T-cell (primary cell): Measurements from ENCODE around the gene SCN8A. TPM values are rescaled to one million over a fixed set of nuclear protein-coding genes. Genes with fewer than 3 reads are reported as not detected.
"Not testable (repeated sequence)": the region's sequence is repeated elsewhere in the genome, so short reads cannot be mapped to it uniquely, and the experiment has no call there.

Source experiments
- ATAC-seq, 4 experiments: fragments of 200-7000 bp in 3 of 4; fragments of 150-1000 bp in 1 of 4; cut with Tn5 transposase; replicated peaks in 1 of 4; 1 replicate in 3 of 4; 2 replicates in 1 of 4; pipeline ENCODE4 v1.10.0; 2021; ENCODE audit warnings: moderate library complexity in 3 of 4, mild to moderate bottlenecking in 2 of 4, moderate number of reproducible peaks in 1 of 4
- CTCF ChIA-PET, 2 donors: fragments of 300-600 bp; sonication (Branson Sonifier 250); formaldehyde crosslinking; loops; one replicate each; lab custom pipeline; 2022; ENCODE audit warnings: antibody characterized with exemption in 2 of 2; lab: Charles Lee
- POLR2A ChIA-PET, 2 donors: fragments of 300-600 bp; sonication (Branson Sonifier 250); formaldehyde crosslinking; loops; one replicate each; lab custom pipeline; 2022; ENCODE audit warnings: antibody characterized with exemption in 2 of 2; lab: Charles Lee
- DNase-seq, 35 experiments: peaks; one replicate each; pipeline versions ENCODE4 v3.0.0 to v3.0.0-alpha.2; 2013 to 2023
- H3K27ac ChIP-seq: one replicate; pipeline ENCODE4 v1.5.1; 2013; ENCODE audit warnings: low read length
- H3K27me3 ChIP-seq, 2 experiments: replicated peaks in 1 of 2; 1 replicate in 1 of 2; 2 replicates in 1 of 2; pipeline versions ENCODE4 v1.6.1 to v1.7.0; 2013; ENCODE audit warnings: low read length in 1 of 2, mixed read lengths in 1 of 2; ENCODE audit not compliant: control insufficient read depth in 2 of 2, insufficient read depth in 2 of 2; ENCODE audit errors: extremely low read depth in 1 of 2
- H3K36me3 ChIP-seq, 2 donors: 1 replicate in 1 of 2; 2 replicates in 1 of 2; pipeline versions ENCODE4 v1.6.1 to v1.7.0; 2013; ENCODE audit warnings: low read length in 1 of 2; ENCODE audit not compliant: control insufficient read depth in 2 of 2, insufficient read depth in 1 of 2; ENCODE audit errors: extremely low read depth in 1 of 2
- H3K4me1 ChIP-seq, 2 experiments: 1 replicate in 1 of 2; 2 replicates in 1 of 2; pipeline versions ENCODE4 v1.6.1 to v1.7.0; 2013; ENCODE audit warnings: low read length in 2 of 2, mixed read lengths in 1 of 2; ENCODE audit not compliant: insufficient read depth in 2 of 2, control insufficient read depth in 1 of 2; ENCODE audit errors: extremely low read depth in 1 of 2
- H3K4me3 ChIP-seq, 2 donors: 1 replicate in 1 of 2; 2 replicates in 1 of 2; pipeline versions ENCODE4 v1.5.1 to v1.7.0; 2013; ENCODE audit warnings: mild to moderate bottlenecking in 2 of 2, low read length in 1 of 2, moderate library complexity in 1 of 2; ENCODE audit not compliant: control insufficient read depth in 1 of 2; ENCODE audit errors: extremely low read depth in 1 of 2
- H3K9me3 ChIP-seq: 2 replicates; pipeline ENCODE4 v1.7.0; 2013
- H3K27ac Mint-ChIP-seq, 2 donors: one replicate each; pipeline ENCODE4 v1.8.0; 2020 to 2021; ENCODE audit warnings: mild to moderate bottlenecking in 2 of 2, mixed read lengths in 2 of 2
- H3K27me3 Mint-ChIP-seq, 2 donors: one replicate each; pipeline ENCODE4 v1.8.0; 2021 to 2022; ENCODE audit warnings: mixed read lengths in 2 of 2
- H3K36me3 Mint-ChIP-seq: one replicate; pipeline ENCODE4 v1.8.0; 2021; ENCODE audit warnings: mixed read lengths
- H3K4me1 Mint-ChIP-seq, 3 donors: one replicate each; pipeline ENCODE4 v1.8.0; 2020 to 2022; ENCODE audit warnings: mixed read lengths in 3 of 3, mild to moderate bottlenecking in 1 of 3
- H3K4me3 Mint-ChIP-seq, 3 donors: one replicate each; pipeline ENCODE4 v1.8.0; 2020 to 2022; ENCODE audit warnings: mild to moderate bottlenecking in 3 of 3, mixed read lengths in 3 of 3, moderate library complexity in 3 of 3
- H3K9me3 Mint-ChIP-seq, 3 donors: one replicate each; pipeline ENCODE4 v1.8.0; 2020 to 2022; ENCODE audit warnings: mixed read lengths in 3 of 3
- WGBS: methylation state at CpG from one replicate; pipeline ENCODE4 v1.1.5; 2013; ENCODE audit warnings: missing lambda C conversion rate; ENCODE audit not compliant: insufficient coverage; 5-methylcytosine and 5-hydroxymethylcytosine counted together
- total RNA-seq, 35 experiments: library from RNA in 6 of 35; stranded (reverse) in 6 of 35; fragments of 120-200 nt in 1 of 35; gene quantifications; one replicate each; pipeline versions ENCODE4 v1.2.1 to v1.2.4 and lab custom pipeline; 2013 to 2026

The SCN8A gene
- total RNA-seq = 1 to 10 TPM in 1 of 5 donors, under 1 TPM in 4; 0.41 to 1.0 (median 0.53) TPM
- total RNA-seq (2013) = 1.1 TPM
- total RNA-seq (lab: John Stamatoyannopoulos, UW) = 0.61 to 5.9 (median 1.4) reads per million in 29 experiments

- ChIA-PET CTCF (no interaction called here), POLR2A (no interaction called here)
- ATAC-seq (peak; percentile 66 to 74 (median 71)), DNase-seq (peak in 24 of 35 experiments; percentile 0 to 61 (median 24))
- Mint-ChIP-seq H3K36me3 (no peaks in the 10 kb centered on the region), H3K27ac (peak within 1 kb of the TSS in 1 of 2 donors; percentile 28), H3K4me1 (peaks cover 13 to 23% (median 17%) of the 10 kb centered on the region in 3 donors), H3K27me3 (peaks cover 41 to 52% of the 10 kb centered on the region in 2 donors), H3K4me3 (peak within 1 kb of the TSS; percentile 83 to 85 (median 83)), H3K9me3 (no peaks in the 10 kb centered on the region)
- peaks cover 3 to 24% of the 10 kb centered on the region in 2 experiments for H3K27me3 ChIP-seq
- H3K4me3 ChIP-seq = peak within 1 kb of the TSS; percentile 52 to 63
- H3K9me3 ChIP-seq = no peaks in the 10 kb centered on the region
- H3K36me3 ChIP-seq = no peaks in the 10 kb centered on the region
- H3K4me1 ChIP-seq = peaks cover 11 to 15% of the 10 kb centered on the region in 2 experiments
- WGBS = 1% methylated on average over 65 of the region's 91 CpGs
- H3K27ac ChIP-seq = no peak within 1 kb of the TSS
These were observed at the start of gene SCN8A for GRCh38 chr12:51591016-51591901. SCN8A (plus strand) TSS chr12:51591233; CDS start chr12:51662818, 71,585 bp downstream.

GRCh38 chr12:51546097-51546496 lies 44.9 kb upstream of the SCN8A start:
- ATAC-seq (no peak), DNase-seq (no peak)
- H3K4me3 ChIP-seq = no peak overlapping the region
- ChIA-PET CTCF (interaction anchor here in 1 of 2 donors (0.7 kb wide), 1 partner anchor 37 kb away, joined by 3 read pairs; no protein-coding TSS in a partner anchor), POLR2A (no interaction called here)
- H3K36me3 Mint-ChIP-seq = no peaks in the 10 kb centered on the region
- peaks cover 0 to 4% (median 3%) of the 10 kb centered on the region in 3 donors for H3K9me3 Mint-ChIP-seq
- peaks cover 28 to 31% of the 10 kb centered on the region in 2 donors for H3K27me3 Mint-ChIP-seq
- H3K36me3 ChIP-seq = no peaks in the 10 kb centered on the region
- no peaks in the 10 kb centered on the region for H3K4me1 Mint-ChIP-seq
- no peak overlapping the region for H3K4me3 Mint-ChIP-seq
- no peaks in the 10 kb centered on the region for H3K9me3 ChIP-seq
- H3K27ac ChIP-seq = no peak overlapping the region
- peaks cover 0 to 9% of the 10 kb centered on the region in 2 experiments for H3K27me3 ChIP-seq
- H3K27ac Mint-ChIP-seq = no peak overlapping the region
- H3K4me1 ChIP-seq = no peaks in the 10 kb centered on the region

- H3K27me3 Mint-ChIP-seq = peaks cover 29 to 36% of the 10 kb centered on the region in 2 donors
- no peak overlapping the region for H3K4me3 Mint-ChIP-seq
- H3K4me1 Mint-ChIP-seq = no peaks in the 10 kb centered on the region
- peaks cover 0 to 7% of the 10 kb centered on the region in 2 experiments for H3K27me3 ChIP-seq
- no peaks in the 10 kb centered on the region for H3K36me3 Mint-ChIP-seq
- CTCF ChIA-PET = no interaction called here
- no peak overlapping the region for H3K4me3 ChIP-seq
- H3K4me1 ChIP-seq = no peaks in the 10 kb centered on the region
- no CpG with 5 or more reads among the region's 6 CpGs for WGBS
- H3K36me3 ChIP-seq = no peaks in the 10 kb centered on the region
- DNase-seq (no peak), ATAC-seq (no peak)
- POLR2A ChIA-PET = no interaction called here
- no peak overlapping the region for H3K27ac Mint-ChIP-seq
- H3K9me3 Mint-ChIP-seq = peaks cover 0 to 4% (median 3%) of the 10 kb centered on the region in 3 donors
- no peak overlapping the region for H3K27ac ChIP-seq
- H3K9me3 ChIP-seq = no peaks in the 10 kb centered on the region
These were observed 43.4 kb upstream of the SCN8A start for GRCh38 chr12:51547606-51548005.

GRCh38 chr12:51548241-51548640 lies 42.8 kb upstream of the SCN8A start:
- ChIA-PET CTCF (no interaction called here), POLR2A (no interaction called here)
- 86% methylated on average over 2 of the region's 2 CpGs for WGBS
- H3K9me3 Mint-ChIP-seq = peaks cover 0 to 4% (median 3%) of the 10 kb centered on the region in 3 donors
- Histone ChIP-seq H3K27me3 (peaks cover 0 to 7% of the 10 kb centered on the region in 2 experiments), H3K9me3 (no peaks in the 10 kb centered on the region), H3K36me3 (no peaks in the 10 kb centered on the region), H3K4me3 (no peak overlapping the region), H3K27ac (no peak overlapping the region), H3K4me1 (no peaks in the 10 kb centered on the region)
- no peak for ATAC-seq
- no peak for DNase-seq
- H3K4me3 Mint-ChIP-seq = no peak overlapping the region
- H3K27ac Mint-ChIP-seq = no peak overlapping the region
- no peaks in the 10 kb centered on the region for H3K36me3 Mint-ChIP-seq
- H3K27me3 Mint-ChIP-seq = peaks cover 28 to 36% of the 10 kb centered on the region in 2 donors
- no peaks in the 10 kb centered on the region for H3K4me1 Mint-ChIP-seq

DNA sequence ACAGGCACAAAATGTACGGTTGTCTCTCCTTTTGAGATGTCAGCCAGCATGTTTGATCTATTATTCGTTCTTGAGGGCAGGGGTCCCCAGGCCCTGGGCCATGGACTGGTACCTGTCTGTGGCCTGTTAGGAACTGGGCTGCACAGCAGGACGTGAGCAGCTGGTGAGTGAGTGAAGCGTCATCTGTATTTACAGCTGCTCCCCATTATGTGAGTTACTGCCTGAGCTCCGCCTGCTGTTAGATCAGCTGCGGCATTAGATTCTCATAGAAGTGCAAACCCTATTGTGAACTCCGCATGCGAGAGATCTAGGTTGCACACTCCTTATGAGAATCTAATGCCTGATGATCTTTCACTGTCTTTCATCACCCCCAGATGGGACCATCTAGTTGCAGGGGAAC lies 41.4 kb upstream of the SCN8A start:
- Histone ChIP-seq H3K4me1 (no peaks in the 10 kb centered on the region), H3K36me3 (no peaks in the 10 kb centered on the region), H3K27ac (no peak overlapping the region), H3K9me3 (no peaks in the 10 kb centered on the region), H3K27me3 (peaks cover 0 to 7% of the 10 kb centered on the region in 2 experiments), H3K4me3 (no peak overlapping the region)
- ChIA-PET POLR2A (no interaction called here), CTCF (no interaction called here)
- Mint-ChIP-seq H3K4me1 (no peaks in the 10 kb centered on the region), H3K27ac (no peak overlapping the region), H3K27me3 (peaks cover 23 to 37% of the 10 kb centered on the region in 2 donors), H3K4me3 (no peak overlapping the region), H3K36me3 (no peaks in the 10 kb centered on the region), H3K9me3 (peaks cover 0 to 3% (median 0%) of the 10 kb centered on the region in 3 donors)
- ATAC-seq = no peak
- no peak for DNase-seq
- WGBS = 84% methylated on average over 5 of the region's 8 CpGs

- CTCF ChIA-PET, H3K9me3 ChIP-seq, ATAC-seq, H3K4me1 ChIP-seq, H3K4me3 Mint-ChIP-seq, H3K36me3 ChIP-seq, H3K4me1 Mint-ChIP-seq, H3K4me3 ChIP-seq, DNase-seq, POLR2A ChIA-PET, H3K9me3 Mint-ChIP-seq, H3K36me3 Mint-ChIP-seq, H3K27me3 ChIP-seq, H3K27ac Mint-ChIP-seq, H3K27ac ChIP-seq: not testable (repeated sequence)
- peaks cover 11 to 21% of the 10 kb centered on the region in 2 donors for H3K27me3 Mint-ChIP-seq
- WGBS = no CpG with 5 or more reads among the region's 28 CpGs
These were observed 22.6 kb upstream of the SCN8A start for GRCh38 chr12:51568271-51569032.
